ENCODE results near the gene GCN1.

DNA sequence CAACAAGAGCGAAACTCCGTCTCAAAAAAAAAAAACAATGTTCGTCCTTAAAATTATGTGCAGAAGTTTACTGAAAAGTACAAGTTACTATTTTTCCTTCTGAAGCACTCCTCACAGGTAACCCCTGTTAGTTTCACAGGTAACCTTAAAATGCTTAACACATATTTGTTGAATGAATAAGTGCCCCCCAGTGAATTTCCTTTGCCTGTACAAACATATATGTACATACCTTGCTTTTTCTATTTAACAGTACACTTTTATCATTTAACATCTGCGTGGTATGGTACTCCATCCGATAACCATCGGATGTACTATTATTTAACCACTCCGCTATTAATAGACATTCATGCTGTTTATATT, 76.6 kb downstream of the GCN1 start:
- no peak for TF ChIP-seq EZH2 (IDR thresholded peaks at IDR 0.05)
- TF ChIP-seq POLR2AphosphoS5 (IDR thresholded peaks at IDR 0.05; ENCODE audit: borderline replicate concordance, low read depth, low read length): no peak
- no peak for TF ChIP-seq FOXP2 (optimal IDR thresholded peaks at IDR 0.05; ENCODE audit: control extremely low read depth, extremely low read length, insufficient read depth)

Measured in SK-N-MC (cell line).